ENCODE data around the gene BPHL. TPM values are rescaled to one million over a fixed set of nuclear protein-coding genes. Genes with fewer than 3 reads are reported as not detected.
A peak's percentile ranks its signal among the peaks of the same experiment; 100 is the strongest.
"Not testable (repeated sequence)": the region's sequence is repeated elsewhere in the genome, so short reads cannot be mapped to it uniquely, and the experiment has no call there.

BPHL gene
- total RNA-seq, 1 experiment from 2014 or later = 19.7 TPM

DNA sequence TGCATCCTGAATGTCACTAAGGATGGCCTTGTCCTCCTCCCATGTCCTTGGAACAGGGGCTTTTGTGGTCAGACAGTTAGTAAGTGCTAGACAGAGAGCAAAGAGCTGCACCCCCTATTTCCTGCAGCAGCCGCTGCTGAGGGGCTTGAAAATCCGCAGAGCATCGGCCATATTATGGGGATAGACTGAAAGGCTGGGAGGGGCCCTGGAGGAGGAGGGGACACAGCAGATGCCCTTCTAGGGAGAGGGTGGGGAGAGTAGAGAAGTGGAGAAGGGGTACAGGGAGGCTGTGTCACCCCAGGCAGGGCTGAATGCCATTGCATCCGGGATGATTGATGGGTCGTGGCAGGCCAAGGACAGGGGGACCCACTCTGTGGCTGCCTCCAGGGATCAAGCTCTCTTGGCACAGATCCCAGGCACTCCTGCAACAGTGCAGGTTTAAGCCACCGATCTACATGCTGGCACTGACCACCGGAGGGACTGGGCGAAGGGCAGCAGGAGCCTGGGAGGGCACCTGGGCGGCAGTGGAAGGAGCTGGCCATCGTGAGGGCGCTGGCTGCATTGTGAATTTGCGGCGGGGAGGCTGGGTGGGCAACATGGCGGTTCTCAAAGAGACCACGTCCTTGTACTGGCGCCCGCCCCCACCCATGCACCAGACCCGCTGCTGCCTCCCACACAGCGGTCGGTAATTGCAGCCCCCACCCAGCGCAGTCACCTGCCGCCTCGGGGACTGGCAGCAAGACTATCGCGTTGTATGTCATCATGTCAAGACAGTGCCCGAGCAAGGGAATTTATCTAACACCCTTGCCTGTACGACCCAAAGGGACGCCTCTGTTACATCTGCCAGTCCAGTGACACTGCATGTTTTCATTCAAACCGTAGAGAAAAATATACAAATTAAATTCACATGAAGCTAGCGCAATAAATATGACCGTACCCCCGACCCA lies 37.9 kb downstream of the BPHL start:
- DNase-seq (ENCODE audit: low read depth) = not testable (repeated sequence)

DNA sequence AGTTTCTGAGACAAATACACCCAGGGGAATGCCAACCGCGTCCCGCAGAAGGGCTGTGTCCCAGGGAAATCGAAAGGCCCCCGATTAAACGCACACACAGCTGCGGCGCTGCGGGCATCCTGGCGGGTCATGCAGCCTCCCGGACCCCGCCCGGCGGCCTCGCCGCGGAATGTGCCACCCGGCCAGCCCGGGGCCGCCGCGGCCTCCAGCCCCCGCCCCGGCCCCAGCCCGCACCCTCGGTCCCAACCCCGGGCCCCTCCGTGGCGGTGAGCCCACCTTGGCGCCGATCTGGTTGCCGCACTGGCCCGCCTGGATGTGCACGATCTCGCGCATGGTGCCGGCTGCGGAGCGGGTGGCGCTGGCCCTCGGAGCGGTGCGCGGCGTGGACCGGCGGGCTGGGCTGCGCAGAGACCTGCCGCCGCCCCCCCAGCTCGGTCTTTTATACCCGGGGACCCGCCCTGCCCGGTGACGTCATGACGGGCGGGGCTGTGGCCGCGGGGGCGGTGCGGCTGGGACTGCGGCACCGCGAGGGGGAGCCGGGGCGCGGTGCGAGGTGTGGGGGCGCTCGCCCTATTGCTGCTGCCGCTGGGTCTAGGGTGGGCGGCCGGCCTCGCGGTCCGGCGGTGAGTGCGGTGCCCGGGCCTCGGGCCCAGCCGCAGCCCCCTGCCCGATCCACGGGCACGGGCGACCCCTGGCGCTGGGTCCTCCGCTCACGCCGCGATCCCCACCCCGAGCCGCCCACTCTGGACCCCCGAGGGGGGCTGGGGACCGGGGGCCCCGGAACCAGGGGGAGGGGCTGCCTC lies 38.8 kb downstream of the BPHL start, which contains the start of gene TUBB2A:
TUBB2A (minus strand) TSS at position 414 of the 803 bp plus-strand sequence; CDS start at position 333, 81 bp downstream.
- peak; percentile 78 for DNase-seq (ENCODE audit: low read depth)

DNA sequence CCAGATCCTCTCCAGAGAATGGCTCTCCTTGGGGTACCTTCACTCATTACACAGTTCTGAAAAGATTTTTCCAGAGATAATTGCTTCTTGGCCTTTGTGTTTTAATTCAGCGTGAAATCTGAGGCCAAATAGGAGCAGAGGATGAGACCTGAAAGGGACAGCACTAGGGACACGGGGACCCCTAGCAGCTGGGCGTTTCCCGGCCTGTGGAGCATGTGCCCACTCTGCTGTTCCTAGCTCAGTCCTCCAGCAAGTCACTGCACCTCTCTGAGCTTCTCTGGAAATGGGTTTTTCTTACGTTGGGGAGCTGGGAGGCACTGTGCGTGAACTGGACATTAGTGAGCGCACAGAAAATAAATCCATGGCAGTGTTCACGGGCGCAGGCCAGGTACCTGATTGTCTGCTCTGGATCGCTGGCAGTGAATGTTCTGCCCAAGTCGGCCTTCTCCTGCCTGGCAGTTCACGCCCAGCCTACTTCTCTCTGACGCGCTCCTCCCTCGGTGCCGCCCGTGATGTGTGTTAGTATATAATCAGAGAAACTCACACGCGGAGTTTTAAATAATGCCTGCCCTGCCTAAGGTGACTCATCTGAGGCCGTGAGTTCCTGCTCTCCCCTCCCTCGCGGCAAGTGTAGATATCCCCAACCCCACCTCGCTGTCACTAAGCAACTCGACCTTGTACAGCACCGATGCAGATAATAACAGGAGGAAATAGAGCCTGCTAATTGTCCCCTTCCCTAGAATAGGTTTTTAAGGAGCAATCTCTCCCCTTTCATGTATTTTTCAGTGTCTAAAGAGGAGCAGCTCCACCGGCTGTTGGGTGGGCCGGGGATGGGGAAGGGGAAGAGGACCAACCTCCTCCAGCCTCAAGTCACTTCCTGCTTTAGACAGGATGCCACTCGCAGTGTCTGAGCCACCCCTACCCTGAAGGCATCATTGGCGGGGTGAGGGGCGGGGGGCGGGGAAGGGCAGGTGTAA lies 41.6 kb downstream of the BPHL start:
- DNase-seq (ENCODE audit: low read depth) = peak; percentile 47

DNA sequence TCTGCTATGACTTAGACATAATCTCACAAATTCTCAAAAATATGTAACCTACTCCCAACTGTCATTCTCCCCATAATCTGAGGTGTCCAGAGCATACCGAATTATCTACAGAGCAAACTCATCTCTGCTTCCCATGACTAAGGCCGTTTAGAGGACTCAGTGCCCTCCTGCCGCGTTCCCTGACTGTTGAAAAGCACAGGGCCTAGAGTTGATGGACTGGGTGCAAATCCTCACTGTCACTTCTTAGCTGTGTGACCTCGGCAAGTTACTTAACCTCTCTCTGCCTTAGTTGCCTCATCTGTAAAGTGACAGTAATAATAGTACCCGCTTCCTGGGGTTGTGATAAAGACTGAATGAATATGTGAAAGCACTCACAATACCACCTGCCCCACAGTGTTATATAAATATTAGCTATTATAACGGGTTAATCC lies 43.6 kb downstream of the BPHL start:
- DNase-seq (ENCODE audit: low read depth) = no peak

- DNase-seq (ENCODE audit: low read depth) = peak; percentile 89
Observed at GRCh38 chr6:3162565-3163247, 44.2 kb downstream of the BPHL start.

GRCh38 chr6:3163248-3163594 lies 44.7 kb downstream of the BPHL start:
- no peak for DNase-seq (ENCODE audit: low read depth)

DNA sequence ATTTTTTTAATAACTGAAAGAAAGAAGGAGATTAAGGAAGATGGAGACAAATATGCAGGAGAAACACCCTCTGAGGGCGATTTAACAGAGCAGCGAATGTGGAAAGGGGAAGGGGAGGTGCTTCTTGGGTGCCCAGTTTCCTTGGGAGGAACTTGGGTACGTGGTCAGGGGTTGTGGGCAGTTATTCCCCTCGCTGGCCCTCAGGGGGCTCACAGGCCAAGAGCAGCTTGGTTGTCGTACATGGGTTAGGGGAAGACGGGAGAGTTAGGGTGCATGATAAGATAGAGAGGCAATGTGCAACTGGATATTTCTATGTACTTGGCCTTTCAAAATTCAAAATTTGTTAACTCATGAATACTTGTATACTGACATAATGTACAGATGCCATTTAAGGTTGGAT lies 45.9 kb downstream of the BPHL start:
- no peak for DNase-seq (ENCODE audit: low read depth)

GRCh38 chr6:3165631-3166534 lies 47.4 kb downstream of the BPHL start:
- peak; percentile 98 for DNase-seq (ENCODE audit: low read depth)

DNA sequence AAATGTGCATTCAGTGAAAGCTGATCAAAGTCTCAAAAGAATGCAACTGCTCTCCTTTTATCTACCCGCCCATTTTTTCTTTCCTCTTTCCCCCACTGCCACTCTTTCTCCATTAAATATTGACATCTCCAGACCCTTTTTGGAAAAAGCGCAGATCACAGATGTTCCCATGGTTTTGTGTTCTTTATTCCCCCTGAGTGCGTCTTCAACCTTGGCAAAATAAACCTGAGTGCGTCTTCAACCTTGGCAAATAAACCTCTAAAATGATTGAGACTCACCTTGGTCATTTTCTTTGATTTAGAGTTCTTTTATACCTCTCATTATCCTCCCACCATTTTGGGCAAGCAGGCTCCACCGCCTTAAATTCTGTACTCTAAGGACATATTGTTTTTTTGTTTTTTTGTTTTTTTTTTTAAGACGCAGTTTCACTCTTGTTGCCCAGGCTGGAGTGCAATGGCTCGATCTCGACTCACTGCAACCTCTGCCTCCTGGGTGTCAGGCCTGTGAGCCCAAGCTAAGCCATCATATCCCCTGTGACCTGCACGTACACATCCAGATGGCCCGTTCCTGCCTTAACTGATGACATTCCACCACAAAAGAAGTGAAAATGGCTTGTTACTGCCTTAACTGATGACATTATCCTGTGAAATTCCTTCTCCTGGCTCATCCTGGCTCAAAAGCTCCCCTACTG lies 48.2 kb downstream of the BPHL start:
- DNase-seq (ENCODE audit: low read depth) = not testable (repeated sequence)

DNA sequence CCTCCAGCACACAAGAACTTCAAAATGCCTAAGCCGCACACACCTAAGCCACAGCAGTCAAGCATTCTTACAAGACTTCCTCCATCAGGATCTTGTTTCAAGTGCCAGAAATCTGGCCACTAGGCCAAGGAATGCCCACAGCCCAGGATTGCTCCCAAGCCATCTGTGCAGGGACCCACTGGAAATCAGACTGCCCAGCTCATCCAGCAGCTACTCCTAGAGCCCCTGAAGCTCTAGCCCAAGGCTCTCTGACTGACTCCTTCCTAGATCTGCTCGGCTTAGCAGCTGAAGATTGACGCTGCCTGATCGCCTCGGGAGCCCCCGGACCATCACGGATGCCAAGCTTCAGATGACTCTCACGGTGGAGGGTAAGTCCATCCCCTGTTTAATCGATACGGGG lies 49.5 kb downstream of the BPHL start:
- not testable (repeated sequence) for DNase-seq (ENCODE audit: low read depth)

DNA sequence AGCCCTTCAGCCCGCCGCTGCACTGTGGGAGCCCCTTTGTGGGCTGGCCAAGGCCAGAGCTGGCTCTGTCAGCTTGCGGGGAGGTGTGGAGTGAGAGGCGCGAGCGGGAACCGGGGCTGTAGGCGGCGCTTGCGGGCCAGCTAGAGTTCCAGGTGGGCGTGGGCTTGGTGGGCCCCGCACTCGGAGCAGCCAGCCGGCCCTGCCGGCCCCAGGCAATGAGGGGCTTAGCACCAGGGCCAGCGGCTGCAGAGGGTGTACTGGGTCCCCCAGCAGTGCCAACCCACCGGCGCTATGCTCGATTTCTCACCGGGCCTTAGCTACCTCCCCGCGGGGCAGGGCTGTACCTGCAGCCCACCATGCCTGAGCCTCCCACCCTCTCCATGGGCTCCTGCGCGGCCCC lies 52.2 kb downstream of the BPHL start:
- DNase-seq (ENCODE audit: low read depth) = not testable (repeated sequence)

DNA sequence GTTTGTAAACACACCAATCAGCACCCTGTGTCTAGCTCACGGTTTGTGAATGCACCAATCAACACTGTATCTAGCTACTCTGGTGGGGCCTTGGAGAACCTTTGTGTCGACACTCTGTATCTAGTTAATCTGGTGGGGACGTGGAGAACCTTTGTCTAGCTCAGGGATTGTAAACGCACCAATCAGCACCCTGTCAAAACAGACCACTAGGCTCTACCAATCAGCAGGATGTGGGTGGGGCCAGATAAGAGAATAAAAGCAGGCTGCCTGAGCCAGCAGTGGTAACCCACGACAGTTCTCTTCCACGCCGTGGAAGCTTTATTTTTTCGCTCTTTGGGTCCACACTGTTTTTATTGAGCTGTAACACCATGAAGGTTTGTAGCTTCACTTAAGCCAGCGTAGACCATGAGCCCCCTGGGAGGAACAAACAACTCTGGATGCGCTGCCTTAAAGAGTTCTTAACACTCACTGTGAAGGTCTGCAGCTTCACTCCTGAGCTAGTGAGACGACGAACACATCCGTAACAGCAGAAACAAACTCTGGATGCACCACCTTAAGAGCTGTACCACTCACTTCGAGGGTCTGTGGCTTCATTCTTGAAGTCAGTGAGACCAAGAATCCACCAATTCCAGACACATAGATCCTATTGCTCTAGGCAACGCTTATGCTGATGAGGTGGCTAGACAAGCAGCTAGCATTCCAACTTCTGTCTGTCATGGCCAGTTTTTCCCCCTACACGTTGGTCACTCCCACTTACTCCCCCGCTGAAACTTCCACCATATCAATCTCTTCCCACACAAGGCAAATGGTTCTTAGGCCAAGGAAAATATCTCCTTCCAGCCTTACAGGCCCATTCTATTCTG lies 53.0 kb downstream of the BPHL start:
- peak; percentile 58 for DNase-seq (ENCODE audit: low read depth)

- not testable (repeated sequence) for DNase-seq (ENCODE audit: low read depth)
Observed at GRCh38 chr6:3172789-3173188, 54.3 kb downstream of the BPHL start.

GRCh38 chr6:3173636-3174089 lies 55.2 kb downstream of the BPHL start:
- not testable (repeated sequence) for DNase-seq (ENCODE audit: low read depth)

DNA sequence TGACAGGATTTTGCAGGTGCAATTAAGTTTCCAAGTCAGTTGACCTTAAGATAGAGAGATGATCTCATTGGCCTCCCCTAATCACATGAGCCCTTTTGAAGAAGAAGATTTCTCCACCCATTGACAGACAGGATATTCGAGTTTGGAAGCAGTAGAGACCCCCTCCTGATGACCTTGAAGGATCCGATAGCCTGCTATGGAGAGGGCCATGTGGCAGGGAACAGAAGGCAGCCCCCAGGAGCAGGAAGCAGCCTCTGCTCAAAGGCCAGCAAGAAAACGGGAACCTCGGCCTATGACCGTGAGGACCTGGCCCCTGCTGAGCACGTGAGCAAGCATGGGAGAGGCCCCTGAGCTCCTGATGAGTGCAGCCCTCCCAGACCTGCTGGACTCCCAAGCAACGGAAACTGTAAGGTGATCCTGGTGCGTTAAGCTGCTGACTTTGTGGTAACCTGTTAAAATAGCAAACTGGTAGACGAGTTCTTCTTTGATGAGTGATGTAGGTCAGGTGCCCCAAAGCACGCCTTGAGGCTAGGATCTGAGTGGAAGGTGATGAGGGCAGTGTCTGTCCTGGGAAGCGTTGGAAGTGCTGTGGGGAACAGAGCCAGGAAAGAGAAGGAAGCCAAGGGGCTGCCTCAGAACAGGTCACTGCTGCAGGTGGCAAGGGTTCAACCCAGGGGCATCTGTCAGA lies 57.3 kb downstream of the BPHL start:
- DNase-seq (ENCODE audit: low read depth) = peak; percentile 91

- DNase-seq (ENCODE audit: low read depth) = peak; percentile 96
Observed at GRCh38 chr6:3176562-3177355, 58.2 kb downstream of the BPHL start.
